ENCODE data around the gene ROM1. TPM values are rescaled to one million over a fixed set of nuclear protein-coding genes. Genes with fewer than 3 reads are reported as not detected.
"Not testable (repeated sequence)": the region's sequence is repeated elsewhere in the genome, so short reads cannot be mapped to it uniquely, and the experiment has no call there.

ROM1 gene
- total RNA-seq, 1 experiment from 2014 or later, result 2.7 TPM

- no peak overlapping the region for H3K27ac ChIP-seq (ENCODE audit: low read depth, low read length)
- ATAC-seq, result no peak
- no TSS peak for BruUV-seq (replicated peaks)
Observed at GRCh38 chr11:62569611-62570010, 43.4 kb upstream of the ROM1 start.

GRCh38 chr11:62570903-62571302, 42.2 kb upstream of the ROM1 start:
- H3K27ac ChIP-seq (ENCODE audit: low read depth, low read length); BruUV-seq (replicated peaks): not testable (repeated sequence)

More at GRCh38 chr11:62569611-62570010, 43.4 kb upstream of the ROM1 start:
- Histone ChIP-seq H3K27me3 (ENCODE audit: insufficient read depth, low read length) (no peaks in the 10 kb centered on the region), H3K4me1 (ENCODE audit: control insufficient read depth in 1 of 2, insufficient read depth in 2 of 2, low read length in 2 of 2) (peaks cover 8 to 51% of the 10 kb centered on the region in 2 experiments; a peak in 3 of 4 replicates), H4K20me1 (ENCODE audit: insufficient read depth) (peaks cover 24% of the 10 kb centered on the region; the same call in 1 of the 2 replicates), H3K4me2 (ENCODE audit: low read length) (no peak overlapping the region), H3K79me2 (ENCODE audit: insufficient read depth, low read length) (peaks cover 90% of the 10 kb centered on the region), H3K4me3 (replicated peaks in 1 of 2; ENCODE audit: low read depth in 1 of 2, low read length in 2 of 2) (no peak overlapping the region), H3K9ac (ENCODE audit: low read length) (no peak overlapping the region), H3K9me3 (ENCODE audit: control insufficient read depth in 1 of 2, insufficient read depth in 1 of 2, low read depth in 1 of 2, low read length in 2 of 2) (no peaks in the 10 kb centered on the region), H3K9me2 (ENCODE audit: insufficient read depth) (no peaks in the 10 kb centered on the region), H2AFZ (ENCODE audit: low read depth, low read length, poor library complexity, severe bottlenecking) (no peak overlapping the region), H3K36me3 (ENCODE audit: control insufficient read depth in 1 of 2, insufficient read depth in 2 of 2, low read length in 2 of 2) (peaks cover 57 to 79% of the 10 kb centered on the region in 2 experiments)
- DNase-seq (ENCODE audit: low read depth, low spot score), result no peak
- TF ChIP-seq EGR1 (IDR thresholded peaks at IDR 0.05; ENCODE audit: low read depth) (no peak), ZNF274 (IDR thresholded peaks at IDR 0.05; ENCODE audit: low read depth, low read length) (no peak), EZH2 (IDR thresholded peaks at IDR 0.05) (no peak), ZFX (IDR thresholded peaks at IDR 0.05) (no peak)
- ChIA-PET RAD21 (ENCODE audit: low non-redundant PET in 1 of 2, low total read pairs in 2 of 2, uncharacterized antibody in 2 of 2, unreplicated experiment in 2 of 2) (no interaction called here), CTCF (interaction anchor here (1.2 to 2.0 kb wide), 2 partner anchors 9 to 27 kb away, joined by 5 to 7 read pairs; no protein-coding TSS in a partner anchor), POLR2A (interaction anchor here (1.0 kb wide), 1 partner anchor 17 kb away, joined by 3 read pairs; no protein-coding TSS in a partner anchor)
- intact Hi-C loops (cut with micrococcal nuclease), result no loop called here

DNA sequence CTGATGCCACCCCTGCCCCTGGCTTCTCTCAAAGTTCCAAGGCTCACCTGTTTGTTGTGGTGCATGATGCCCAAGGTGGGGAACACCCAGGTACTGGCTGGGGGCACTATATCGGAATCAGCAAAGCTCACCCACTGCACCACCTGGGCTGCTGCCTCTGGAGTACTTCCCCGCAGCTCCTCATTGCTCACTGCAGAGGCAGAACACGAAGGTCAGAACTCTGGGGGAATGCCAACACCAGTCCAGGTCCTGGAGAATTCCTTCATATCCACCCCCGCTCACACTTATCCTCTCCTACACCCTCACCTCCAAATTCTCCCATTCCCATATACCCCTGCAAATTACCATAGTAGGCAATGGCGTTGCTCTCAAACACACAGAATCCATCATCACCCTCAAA, 41.6 kb upstream of the ROM1 start:
- peaks cover 8 to 37% of the 10 kb centered on the region in 2 experiments for H3K4me1 ChIP-seq (ENCODE audit: control insufficient read depth in 1 of 2, insufficient read depth in 2 of 2, low read length in 2 of 2)
- POLR2A ChIA-PET; ATAC-seq; H3K9me3 ChIP-seq (ENCODE audit: control insufficient read depth in 1 of 2, insufficient read depth in 1 of 2, low read depth in 1 of 2, low read length in 2 of 2); H2AFZ ChIP-seq (ENCODE audit: low read depth, low read length, poor library complexity, severe bottlenecking); intact Hi-C loops (cut with micrococcal nuclease); RAD21 ChIA-PET (ENCODE audit: low non-redundant PET in 1 of 2, low total read pairs in 2 of 2, uncharacterized antibody in 2 of 2, unreplicated experiment in 2 of 2); DNase-seq (ENCODE audit: low read depth, low spot score); H3K9me2 ChIP-seq (ENCODE audit: insufficient read depth); H3K4me3 ChIP-seq (replicated peaks in 1 of 2; ENCODE audit: low read depth in 1 of 2, low read length in 2 of 2); H3K27me3 ChIP-seq (ENCODE audit: insufficient read depth, low read length); H3K27ac ChIP-seq (ENCODE audit: low read depth, low read length); BruUV-seq (replicated peaks): not testable (repeated sequence)
- peak overlapping the region; percentile 98; the same call in 1 of the 2 replicates for H3K9ac ChIP-seq (ENCODE audit: low read length)
- peaks cover 22% of the 10 kb centered on the region; the same call in 1 of the 2 replicates for H4K20me1 ChIP-seq (ENCODE audit: insufficient read depth)
- peak overlapping the region; percentile 87; the same call in 1 of the 2 replicates for H3K4me2 ChIP-seq (ENCODE audit: low read length)
- peaks cover 72% of the 10 kb centered on the region for H3K79me2 ChIP-seq (ENCODE audit: insufficient read depth, low read length)
- peaks cover 42 to 68% of the 10 kb centered on the region in 2 experiments for H3K36me3 ChIP-seq (ENCODE audit: control insufficient read depth in 1 of 2, insufficient read depth in 2 of 2, low read length in 2 of 2)
- CTCF ChIA-PET, result interaction anchor here (2.0 kb wide), 1 partner anchor 10 kb away, joined by 7 read pairs; no protein-coding TSS in a partner anchor

More at GRCh38 chr11:62570903-62571302, 42.2 kb upstream of the ROM1 start:
- H3K9me2 ChIP-seq (ENCODE audit: insufficient read depth); H3K4me3 ChIP-seq (replicated peaks in 1 of 2; ENCODE audit: low read depth in 1 of 2, low read length in 2 of 2); DNase-seq (ENCODE audit: low read depth, low spot score); H3K9me3 ChIP-seq (ENCODE audit: control insufficient read depth in 1 of 2, insufficient read depth in 1 of 2, low read depth in 1 of 2, low read length in 2 of 2); ATAC-seq; H3K9ac ChIP-seq (ENCODE audit: low read length); H3K27me3 ChIP-seq (ENCODE audit: insufficient read depth, low read length); RAD21 ChIA-PET (ENCODE audit: low non-redundant PET in 1 of 2, low total read pairs in 2 of 2, uncharacterized antibody in 2 of 2, unreplicated experiment in 2 of 2); intact Hi-C loops (cut with micrococcal nuclease); H2AFZ ChIP-seq (ENCODE audit: low read depth, low read length, poor library complexity, severe bottlenecking): not testable (repeated sequence)
- POLR2A ChIA-PET, result interaction anchor here (0.8 kb wide), 1 partner anchor 12 kb away, joined by 4 read pairs; no protein-coding TSS in a partner anchor
- CTCF ChIA-PET, result interaction anchor here (2.0 kb wide), 1 partner anchor 10 kb away, joined by 7 read pairs; no protein-coding TSS in a partner anchor
- Histone ChIP-seq H3K36me3 (ENCODE audit: control insufficient read depth in 1 of 2, insufficient read depth in 2 of 2, low read length in 2 of 2) (peaks cover 45 to 72% of the 10 kb centered on the region in 2 experiments), H4K20me1 (ENCODE audit: insufficient read depth) (peaks cover 24% of the 10 kb centered on the region; the same call in 1 of the 2 replicates), H3K79me2 (ENCODE audit: insufficient read depth, low read length) (peaks cover 78% of the 10 kb centered on the region), H3K4me2 (ENCODE audit: low read length) (0 out of 2 replicates have a peak overlapping the region, but pooled peaks have one; percentile 87), H3K4me1 (ENCODE audit: control insufficient read depth in 1 of 2, insufficient read depth in 2 of 2, low read length in 2 of 2) (peaks cover 9 to 43% of the 10 kb centered on the region in 2 experiments)
